HG02981 (cell line): Measurements from ENCODE around the gene MAP3K8.
"Not testable (repeated sequence)": the region's sequence is repeated elsewhere in the genome, so short reads cannot be mapped to it uniquely, and the experiment has no call there.

Experiments
- ATAC-seq: cut with Tn5 transposase; IDR thresholded peaks from one replicate; pipeline ENCODE4 v1.9.1; 2021; ENCODE audit warnings: mild to moderate bottlenecking, moderate library complexity; ENCODE audit not compliant: unreplicated experiment

The MAP3K8 gene

GRCh38 chr10:30443049-30443448, 9.1 kb downstream of the MAP3K8 start:
- ATAC-seq, result no peak

GRCh38 chr10:30445711-30446110, 11.7 kb downstream of the MAP3K8 start:
- ATAC-seq, result no peak

GRCh38 chr10:30447125-30447799, 13.3 kb downstream of the MAP3K8 start:
- no peak for ATAC-seq

- no peak for ATAC-seq
Measured at GRCh38 chr10:30448092-30448491, 14.1 kb downstream of the MAP3K8 start.

GRCh38 chr10:30453764-30454527, 20.0 kb downstream of the MAP3K8 start:
- no peak for ATAC-seq

- no peak for ATAC-seq
Measured at GRCh38 chr10:30454744-30455510, 20.9 kb downstream of the MAP3K8 start.

GRCh38 chr10:30455816-30456215, 21.8 kb downstream of the MAP3K8 start:
- peak; percentile 51 for ATAC-seq

GRCh38 chr10:30456266-30456665, 22.3 kb downstream of the MAP3K8 start:
- peak; percentile 81 for ATAC-seq

GRCh38 chr10:30459283-30459682, 25.3 kb downstream of the MAP3K8 start:
- no peak for ATAC-seq

- ATAC-seq, result no peak
Measured at GRCh38 chr10:30460121-30460520, 26.1 kb downstream of the MAP3K8 start.

- no peak for ATAC-seq
Measured at GRCh38 chr10:30462513-30462912, 28.5 kb downstream of the MAP3K8 start.

GRCh38 chr10:30463944-30464451, 30.0 kb downstream of the MAP3K8 start:
- no peak for ATAC-seq

- ATAC-seq, result no peak
Measured at GRCh38 chr10:30464675-30465074, 30.7 kb downstream of the MAP3K8 start.

GRCh38 chr10:30466445-30466844, 32.5 kb downstream of the MAP3K8 start:
- no peak for ATAC-seq

GRCh38 chr10:30467651-30468338, 33.8 kb downstream of the MAP3K8 start:
- ATAC-seq, result no peak

GRCh38 chr10:30472414-30473155, 38.6 kb downstream of the MAP3K8 start:
- ATAC-seq, result no peak

- ATAC-seq, result not testable (repeated sequence)
Measured at GRCh38 chr10:30475515-30475914, 41.5 kb downstream of the MAP3K8 start.

- ATAC-seq, result no peak
Measured at GRCh38 chr10:30476511-30477155, 42.6 kb downstream of the MAP3K8 start.

- ATAC-seq, result not testable (repeated sequence)
Measured at GRCh38 chr10:30479513-30479912, 45.5 kb downstream of the MAP3K8 start.

- ATAC-seq, result no peak
Measured at GRCh38 chr10:30481603-30482002, 47.6 kb downstream of the MAP3K8 start.
